ENCODE data around the gene ABCA2.

The ABCA2 gene

GRCh38 chr9:136988872-136989271 is 39.2 kb downstream of the ABCA2 start:
- CTCF ChIA-PET: interaction anchor here (0.6 to 0.7 kb wide), 3 partner anchors 35 to 146 kb away, joined by 3 to 7 read pairs (median 4); no protein-coding TSS in a partner anchor
- POLR2A ChIA-PET: no interaction called here
- DNase-seq (ENCODE audit: extremely low spot score): no peak
- no peak for TF ChIP-seq SP1 (IDR thresholded peaks at IDR 0.05)
- TF ChIP-seq ARNT (IDR thresholded peaks at IDR 0.05): no peak
- no peak for TF ChIP-seq BHLHE40 (IDR thresholded peaks at IDR 0.05; ENCODE audit: borderline replicate concordance)
- no peak for TF ChIP-seq LEF1 (IDR thresholded peaks at IDR 0.05; ENCODE audit: borderline replicate concordance)
- no peak for TF ChIP-seq FOXA1 (IDR thresholded peaks at IDR 0.05)
- TF ChIP-seq FOXM1 (IDR thresholded peaks at IDR 0.05; ENCODE audit: borderline replicate concordance): no peak
- TF ChIP-seq PKNOX1 (IDR thresholded peaks at IDR 0.05): no peak
- no peak for TF ChIP-seq TARDBP (IDR thresholded peaks at IDR 0.05)
- TF ChIP-seq ELF4 (IDR thresholded peaks at IDR 0.05): no peak
- no peak for TF ChIP-seq L3MBTL2 (conservative IDR thresholded peaks at IDR 0.05)
- TF ChIP-seq SUZ12 (IDR thresholded peaks at IDR 0.05): no peak
- TF ChIP-seq HDGF (IDR thresholded peaks at IDR 0.05; ENCODE audit: borderline replicate concordance): no peak
- TF ChIP-seq FOXK2 (IDR thresholded peaks at IDR 0.05): no peak
- TF ChIP-seq ZNF384 (IDR thresholded peaks at IDR 0.05): no peak
- TF ChIP-seq NFRKB (IDR thresholded peaks at IDR 0.05): no peak
- TF ChIP-seq CTBP1 (IDR thresholded peaks at IDR 0.05; ENCODE audit: borderline replicate concordance): no peak

GRCh38 chr9:136985853-136986252 is 42.2 kb downstream of the ABCA2 start:
- TF ChIP-seq L3MBTL2 (conservative IDR thresholded peaks at IDR 0.05) (no peak), ELF4 (IDR thresholded peaks at IDR 0.05) (no peak), ARNT (IDR thresholded peaks at IDR 0.05) (no peak), FOXA1 (IDR thresholded peaks at IDR 0.05) (no peak), FOXK2 (IDR thresholded peaks at IDR 0.05) (no peak), NFRKB (IDR thresholded peaks at IDR 0.05) (no peak), SUZ12 (IDR thresholded peaks at IDR 0.05) (no peak), CTBP1 (IDR thresholded peaks at IDR 0.05; ENCODE audit: borderline replicate concordance) (no peak), ZNF384 (IDR thresholded peaks at IDR 0.05) (no peak)
- no peak for DNase-seq (ENCODE audit: extremely low spot score)
- ChIA-PET CTCF (no interaction called here), POLR2A (no interaction called here)

- DNase-seq (ENCODE audit: extremely low spot score): no peak
- ChIA-PET POLR2A (no interaction called here), CTCF (no interaction called here)
- TF ChIP-seq FOXK2 (IDR thresholded peaks at IDR 0.05) (no peak), NFRKB (IDR thresholded peaks at IDR 0.05) (no peak), PKNOX1 (IDR thresholded peaks at IDR 0.05) (no peak), BHLHE40 (IDR thresholded peaks at IDR 0.05; ENCODE audit: borderline replicate concordance) (no peak), LEF1 (IDR thresholded peaks at IDR 0.05; ENCODE audit: borderline replicate concordance) (no peak), L3MBTL2 (conservative IDR thresholded peaks at IDR 0.05) (no peak), ARNT (IDR thresholded peaks at IDR 0.05) (no peak)
These were observed 42.9 kb downstream of the ABCA2 start for GRCh38 chr9:136985027-136985602.

GRCh38 chr9:136984464-136985026 is 43.5 kb downstream of the ABCA2 start:
- ChIA-PET CTCF (no interaction called here), POLR2A (no interaction called here)
- DNase-seq (ENCODE audit: extremely low spot score): no peak
- TF ChIP-seq PKNOX1 (IDR thresholded peaks at IDR 0.05) (no peak), NFRKB (IDR thresholded peaks at IDR 0.05) (no peak), CTBP1 (IDR thresholded peaks at IDR 0.05; ENCODE audit: borderline replicate concordance) (no peak), SUZ12 (IDR thresholded peaks at IDR 0.05) (no peak), FOXM1 (IDR thresholded peaks at IDR 0.05; ENCODE audit: borderline replicate concordance) (no peak), FOXK2 (IDR thresholded peaks at IDR 0.05) (no peak), TARDBP (IDR thresholded peaks at IDR 0.05) (no peak), SP1 (IDR thresholded peaks at IDR 0.05) (no peak), ARNT (IDR thresholded peaks at IDR 0.05) (no peak), ZNF384 (IDR thresholded peaks at IDR 0.05) (no peak), FOXA1 (IDR thresholded peaks at IDR 0.05) (no peak), LEF1 (IDR thresholded peaks at IDR 0.05; ENCODE audit: borderline replicate concordance) (no peak), ELF4 (IDR thresholded peaks at IDR 0.05) (no peak), L3MBTL2 (conservative IDR thresholded peaks at IDR 0.05) (no peak), HDGF (IDR thresholded peaks at IDR 0.05; ENCODE audit: borderline replicate concordance) (no peak)

- POLR2A ChIA-PET: no interaction called here
- TF ChIP-seq L3MBTL2 (conservative IDR thresholded peaks at IDR 0.05): no peak
- DNase-seq (ENCODE audit: extremely low spot score): no peak
- CTCF ChIA-PET: no interaction called here
These were observed 44.3 kb downstream of the ABCA2 start for GRCh38 chr9:136983656-136984314.

- POLR2A ChIA-PET: no interaction called here
- CTCF ChIA-PET: no interaction called here
- TF ChIP-seq TARDBP (IDR thresholded peaks at IDR 0.05) (no peak), BHLHE40 (IDR thresholded peaks at IDR 0.05; ENCODE audit: borderline replicate concordance) (no peak), SP1 (IDR thresholded peaks at IDR 0.05) (no peak), FOXK2 (IDR thresholded peaks at IDR 0.05) (no peak), SUZ12 (IDR thresholded peaks at IDR 0.05) (no peak), ZNF384 (IDR thresholded peaks at IDR 0.05) (no peak), NFRKB (IDR thresholded peaks at IDR 0.05) (no peak), HDGF (IDR thresholded peaks at IDR 0.05; ENCODE audit: borderline replicate concordance) (no peak)
- DNase-seq (ENCODE audit: extremely low spot score): no peak
These were observed 44.9 kb downstream of the ABCA2 start for GRCh38 chr9:136983167-136983566.
